GM06990 (cell line): Measurements from ENCODE around the gene RNF141.

Experiments used
- DNase-seq: peaks from one replicate; pipeline ENCODE4 v3.0.0-alpha.2; 2011; ENCODE audit not compliant: insufficient read length; ENCODE audit errors: extremely low read depth
- H3K27me3 ChIP-seq: replicated peaks from 2 replicates; pipeline ENCODE4 v1.6.0; 2011; ENCODE audit warnings: low read length; ENCODE audit not compliant: control insufficient read depth, insufficient read depth
- H3K36me3 ChIP-seq: 2 replicates; pipeline ENCODE4 v1.5.1; 2011; ENCODE audit warnings: low read length; ENCODE audit not compliant: control insufficient read depth, insufficient read depth
- H3K4me3 ChIP-seq: replicated peaks from 2 replicates; pipeline ENCODE4 v1.5.1; 2011; ENCODE audit warnings: low read depth, mild to moderate bottlenecking, control low read depth, low read length
- TF ChIP-seq, protein P1 (sequence below): IDR thresholded peaks from 2 replicates; pipeline ENCODE4 v1.5.1; 2011; ENCODE audit warnings: low read length, control low read depth, mild to moderate bottlenecking, inconsistent platforms; ENCODE audit not compliant: insufficient read depth, poor library complexity, severe bottlenecking

Gene RNF141

DNA sequence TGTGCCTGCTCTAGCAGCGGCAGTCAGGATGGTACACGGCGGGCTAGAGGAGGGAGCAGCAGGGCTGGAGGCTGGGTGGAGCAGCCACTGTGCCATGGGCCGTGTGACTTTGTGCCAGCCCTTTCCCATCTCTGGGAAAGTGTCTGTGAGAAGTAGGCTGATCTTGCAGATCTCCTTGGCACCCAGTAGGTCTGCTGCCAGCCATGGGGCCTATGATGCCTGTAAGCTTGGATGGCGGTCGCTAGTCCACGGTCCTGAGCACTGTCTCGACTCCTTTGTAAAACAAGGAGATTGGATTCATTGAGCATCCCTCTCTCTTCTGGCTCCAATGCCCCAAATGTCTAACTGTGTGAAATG is 63.3 kb downstream of the RNF141 start:
- H3K36me3 ChIP-seq, result peaks cover 22% of the 10 kb centered on the region
- TF ChIP-seq, protein P1, sequence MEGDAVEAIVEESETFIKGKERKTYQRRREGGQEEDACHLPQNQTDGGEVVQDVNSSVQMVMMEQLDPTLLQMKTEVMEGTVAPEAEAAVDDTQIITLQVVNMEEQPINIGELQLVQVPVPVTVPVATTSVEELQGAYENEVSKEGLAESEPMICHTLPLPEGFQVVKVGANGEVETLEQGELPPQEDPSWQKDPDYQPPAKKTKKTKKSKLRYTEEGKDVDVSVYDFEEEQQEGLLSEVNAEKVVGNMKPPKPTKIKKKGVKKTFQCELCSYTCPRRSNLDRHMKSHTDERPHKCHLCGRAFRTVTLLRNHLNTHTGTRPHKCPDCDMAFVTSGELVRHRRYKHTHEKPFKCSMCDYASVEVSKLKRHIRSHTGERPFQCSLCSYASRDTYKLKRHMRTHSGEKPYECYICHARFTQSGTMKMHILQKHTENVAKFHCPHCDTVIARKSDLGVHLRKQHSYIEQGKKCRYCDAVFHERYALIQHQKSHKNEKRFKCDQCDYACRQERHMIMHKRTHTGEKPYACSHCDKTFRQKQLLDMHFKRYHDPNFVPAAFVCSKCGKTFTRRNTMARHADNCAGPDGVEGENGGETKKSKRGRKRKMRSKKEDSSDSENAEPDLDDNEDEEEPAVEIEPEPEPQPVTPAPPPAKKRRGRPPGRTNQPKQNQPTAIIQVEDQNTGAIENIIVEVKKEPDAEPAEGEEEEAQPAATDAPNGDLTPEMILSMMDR, result no peak
- no peak for DNase-seq

DNA sequence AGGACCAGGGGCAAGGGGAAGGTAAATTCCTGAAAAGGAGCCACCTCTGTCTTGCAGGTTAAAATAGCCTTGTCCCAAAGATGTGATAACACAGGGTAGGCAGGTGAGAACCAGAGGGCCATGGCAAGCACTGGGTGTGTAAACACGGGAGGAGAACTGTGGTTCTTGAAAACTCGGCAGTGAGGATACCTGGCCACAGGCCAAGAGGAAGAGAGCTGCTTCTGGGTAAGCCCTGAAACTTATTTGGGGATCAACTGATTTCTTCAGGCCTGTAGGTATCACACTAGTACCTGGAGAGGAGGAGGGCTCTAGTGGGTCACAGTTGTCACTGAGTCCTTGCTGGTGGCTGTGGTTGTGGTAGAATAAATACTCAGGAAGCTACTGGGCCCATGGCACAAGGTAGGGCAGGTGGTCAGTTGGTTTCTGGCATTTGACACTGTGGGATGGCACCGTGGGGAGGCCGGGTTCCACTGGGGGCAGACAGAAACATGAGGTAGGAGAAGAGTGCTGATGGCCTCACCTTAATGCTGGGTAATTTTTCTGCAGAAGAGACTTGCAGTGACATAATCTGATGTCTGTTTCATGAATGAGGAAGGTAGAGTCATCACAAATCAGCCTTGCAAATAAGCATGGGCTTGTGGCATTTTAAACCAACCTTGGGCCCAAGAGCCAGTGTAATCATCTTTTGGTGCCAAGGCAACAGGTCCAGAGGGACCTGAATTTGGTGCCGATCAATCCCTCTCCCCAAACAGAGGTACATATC is 63.9 kb downstream of the RNF141 start:
- peaks cover 22% of the 10 kb centered on the region for H3K36me3 ChIP-seq
- H3K4me3 ChIP-seq, result no peak overlapping the region

More for the DNA sequence above, 63.3 kb downstream of the RNF141 start:
- Histone ChIP-seq H3K27me3 (no peaks in the 10 kb centered on the region), H3K4me3 (no peak overlapping the region)

DNA sequence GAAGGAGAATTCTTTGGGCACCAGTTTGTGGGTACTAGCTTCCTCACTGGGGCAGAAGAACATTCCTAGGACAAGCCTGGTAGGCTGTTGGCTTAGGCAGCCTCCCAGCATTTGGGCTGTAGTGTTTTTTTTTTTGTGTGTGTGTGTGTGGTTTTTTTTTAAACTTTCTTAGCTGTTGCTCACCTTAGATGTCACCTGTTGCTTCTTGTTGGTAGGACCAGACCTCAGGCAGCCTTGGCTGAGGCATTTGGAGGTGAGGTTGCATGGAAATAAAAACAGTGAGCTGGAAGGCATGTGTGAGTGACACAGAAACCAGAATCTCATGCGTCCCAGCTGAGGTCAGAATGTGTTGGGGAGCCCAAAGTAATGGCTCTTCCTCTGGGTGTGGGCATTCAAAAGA is 64.6 kb downstream of the RNF141 start:
- no peak overlapping the region for H3K4me3 ChIP-seq
- TF ChIP-seq, protein P1, result no peak
- no peaks in the 10 kb centered on the region for H3K27me3 ChIP-seq
- no peak for DNase-seq
- H3K36me3 ChIP-seq, result peaks cover 17% of the 10 kb centered on the region

More for the DNA sequence above, 63.9 kb downstream of the RNF141 start:
- DNase-seq, result no peak
- H3K27me3 ChIP-seq, result no peaks in the 10 kb centered on the region
- TF ChIP-seq, protein P1, result no peak

DNA sequence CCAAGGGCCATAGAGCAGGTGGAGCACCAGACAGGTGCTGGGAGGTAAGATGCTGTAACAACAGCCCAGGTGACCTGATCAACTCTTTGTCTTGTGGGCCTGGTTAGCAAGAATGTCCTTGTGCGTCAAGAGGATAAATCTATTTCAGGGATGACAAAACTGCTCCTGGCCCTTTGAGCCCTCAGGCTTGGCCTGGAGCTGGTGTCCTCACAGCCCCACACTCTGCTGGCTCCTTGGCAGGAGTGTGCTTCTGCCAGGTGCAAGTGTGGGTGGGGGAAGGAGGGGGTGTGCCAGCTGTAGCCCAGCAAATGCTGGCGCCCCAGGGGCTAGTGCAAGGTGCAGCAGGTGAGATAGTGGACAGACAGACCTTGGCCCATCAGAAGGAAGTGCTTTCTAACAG is 66.4 kb downstream of the RNF141 start:
- Histone ChIP-seq H3K27me3 (no peaks in the 10 kb centered on the region), H3K36me3 (peaks cover 14% of the 10 kb centered on the region), H3K4me3 (no peak overlapping the region)
- no peak for DNase-seq
- TF ChIP-seq, protein P1, result no peak

DNA sequence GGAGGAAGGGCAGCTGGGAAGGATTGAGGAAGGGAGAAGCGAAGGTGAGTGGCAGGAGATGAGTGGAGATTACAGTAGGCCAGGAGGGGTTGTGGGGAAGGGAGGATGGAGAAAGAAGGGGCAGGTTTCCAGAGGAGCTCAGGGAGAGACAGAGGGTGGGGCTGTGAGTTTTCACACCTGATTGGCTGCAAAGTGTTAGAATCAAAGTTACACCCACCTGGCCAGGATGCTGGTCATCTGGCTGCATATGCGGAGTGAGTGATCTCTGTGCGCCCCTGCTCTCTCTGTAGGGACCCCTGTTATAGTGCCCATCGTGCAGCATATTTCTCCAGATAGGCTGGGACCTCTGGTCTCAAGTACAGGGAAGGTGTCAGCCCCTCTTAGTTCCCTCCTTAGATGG is 67.6 kb downstream of the RNF141 start:
- DNase-seq, result no peak
- peaks cover 7% of the 10 kb centered on the region for H3K36me3 ChIP-seq
- TF ChIP-seq, protein P1, result no peak

DNA sequence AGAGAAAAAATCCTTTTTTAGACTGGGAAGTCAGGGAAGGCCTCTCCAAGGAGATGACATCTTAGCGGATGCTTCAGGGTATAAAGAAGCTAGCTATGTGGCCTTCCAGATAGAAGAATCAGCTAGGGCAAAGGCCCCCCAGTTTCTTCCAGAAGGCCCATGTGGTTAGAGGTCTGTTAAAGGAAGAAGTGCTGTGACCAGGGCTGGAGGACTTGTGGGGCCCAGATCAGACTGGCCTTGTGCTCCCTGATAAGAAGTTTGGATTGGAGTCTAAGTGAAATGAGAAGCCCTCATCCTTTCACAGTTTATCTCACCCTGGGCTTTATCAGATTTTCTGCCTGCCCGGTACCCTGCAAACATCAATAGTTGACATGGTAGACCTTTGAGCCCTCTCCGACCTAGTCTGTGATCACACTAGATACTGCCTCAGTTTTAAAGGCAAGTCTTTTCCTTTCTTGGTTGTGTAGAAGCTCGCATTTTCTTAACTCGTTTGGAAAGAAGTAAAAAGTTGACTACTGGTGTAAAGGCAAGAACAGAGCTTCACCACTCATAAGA is 78.2 kb downstream of the RNF141 start:
- H3K36me3 ChIP-seq, result peaks cover 30% of the 10 kb centered on the region
- DNase-seq, result no peak
- TF ChIP-seq, protein P1, result no peak

More for the DNA sequence above, 67.6 kb downstream of the RNF141 start:
- Histone ChIP-seq H3K4me3 (no peak overlapping the region), H3K27me3 (no peaks in the 10 kb centered on the region)

More for the DNA sequence above, 78.2 kb downstream of the RNF141 start:
- no peaks in the 10 kb centered on the region for H3K27me3 ChIP-seq
- no peak overlapping the region for H3K4me3 ChIP-seq
